ENCODE results near the gene GRM4. TPM values are rescaled to one million over a fixed set of nuclear protein-coding genes. Genes with fewer than 3 reads are reported as not detected.

GRM4 gene
- polyA plus RNA-seq, 1 experiment: 0.06 TPM

DNA sequence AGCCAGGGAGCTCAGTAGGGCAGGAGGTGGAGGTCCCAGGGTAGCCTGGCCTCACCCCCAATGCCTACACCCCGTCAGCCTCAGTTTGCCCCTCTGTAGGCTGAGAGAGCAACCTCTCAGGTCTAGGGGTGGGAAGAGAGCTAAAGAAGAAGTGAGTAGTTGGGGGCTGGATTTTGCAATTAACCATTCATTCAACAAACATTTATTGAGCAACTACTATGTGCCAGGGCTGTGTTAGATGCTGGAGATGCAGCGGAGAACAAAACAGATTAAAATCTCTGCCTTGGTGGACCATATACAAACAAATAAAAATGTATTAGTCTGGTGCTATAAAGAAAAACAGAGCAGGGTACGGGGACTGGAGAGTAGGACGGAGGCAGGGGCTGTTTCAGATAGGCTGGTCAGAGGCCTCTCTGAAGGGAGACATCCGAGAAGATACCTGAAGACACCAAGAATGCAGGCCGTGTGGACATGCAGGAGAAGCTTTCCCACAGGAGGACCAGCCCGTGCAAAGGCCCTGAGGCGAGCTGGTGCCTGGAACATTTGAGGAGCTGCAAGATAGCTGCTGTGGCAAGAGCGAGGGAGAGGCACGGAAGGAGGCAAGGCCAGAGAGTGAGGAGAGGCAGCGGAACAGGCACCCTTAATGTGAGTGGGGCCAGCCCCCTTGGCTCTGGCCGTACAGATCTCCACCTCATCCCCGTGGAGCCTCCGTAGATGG is 60.3 kb downstream of the GRM4 start:
- peaks cover 2% of the 10 kb centered on the region; the same call in 1 of the 2 replicates for H3K27me3 ChIP-seq (ENCODE audit: control insufficient read depth, insufficient read depth, low read length)
- no peaks in the 10 kb centered on the region for H3K36me3 ChIP-seq (ENCODE audit: control insufficient read depth, insufficient read depth, low read length)
- no peak for DNase-seq (ENCODE audit: low read depth)
- ChIA-PET CTCF (no interaction called here), POLR2A (no interaction called here)
- no peak overlapping the region for H3K4me3 ChIP-seq (ENCODE audit: low read depth, low read length)
- TF ChIP-seq, protein P1, sequence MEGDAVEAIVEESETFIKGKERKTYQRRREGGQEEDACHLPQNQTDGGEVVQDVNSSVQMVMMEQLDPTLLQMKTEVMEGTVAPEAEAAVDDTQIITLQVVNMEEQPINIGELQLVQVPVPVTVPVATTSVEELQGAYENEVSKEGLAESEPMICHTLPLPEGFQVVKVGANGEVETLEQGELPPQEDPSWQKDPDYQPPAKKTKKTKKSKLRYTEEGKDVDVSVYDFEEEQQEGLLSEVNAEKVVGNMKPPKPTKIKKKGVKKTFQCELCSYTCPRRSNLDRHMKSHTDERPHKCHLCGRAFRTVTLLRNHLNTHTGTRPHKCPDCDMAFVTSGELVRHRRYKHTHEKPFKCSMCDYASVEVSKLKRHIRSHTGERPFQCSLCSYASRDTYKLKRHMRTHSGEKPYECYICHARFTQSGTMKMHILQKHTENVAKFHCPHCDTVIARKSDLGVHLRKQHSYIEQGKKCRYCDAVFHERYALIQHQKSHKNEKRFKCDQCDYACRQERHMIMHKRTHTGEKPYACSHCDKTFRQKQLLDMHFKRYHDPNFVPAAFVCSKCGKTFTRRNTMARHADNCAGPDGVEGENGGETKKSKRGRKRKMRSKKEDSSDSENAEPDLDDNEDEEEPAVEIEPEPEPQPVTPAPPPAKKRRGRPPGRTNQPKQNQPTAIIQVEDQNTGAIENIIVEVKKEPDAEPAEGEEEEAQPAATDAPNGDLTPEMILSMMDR (IDR thresholded peaks at IDR 0.05; ENCODE audit: insufficient read depth, low read depth, low read length): no peak

DNA sequence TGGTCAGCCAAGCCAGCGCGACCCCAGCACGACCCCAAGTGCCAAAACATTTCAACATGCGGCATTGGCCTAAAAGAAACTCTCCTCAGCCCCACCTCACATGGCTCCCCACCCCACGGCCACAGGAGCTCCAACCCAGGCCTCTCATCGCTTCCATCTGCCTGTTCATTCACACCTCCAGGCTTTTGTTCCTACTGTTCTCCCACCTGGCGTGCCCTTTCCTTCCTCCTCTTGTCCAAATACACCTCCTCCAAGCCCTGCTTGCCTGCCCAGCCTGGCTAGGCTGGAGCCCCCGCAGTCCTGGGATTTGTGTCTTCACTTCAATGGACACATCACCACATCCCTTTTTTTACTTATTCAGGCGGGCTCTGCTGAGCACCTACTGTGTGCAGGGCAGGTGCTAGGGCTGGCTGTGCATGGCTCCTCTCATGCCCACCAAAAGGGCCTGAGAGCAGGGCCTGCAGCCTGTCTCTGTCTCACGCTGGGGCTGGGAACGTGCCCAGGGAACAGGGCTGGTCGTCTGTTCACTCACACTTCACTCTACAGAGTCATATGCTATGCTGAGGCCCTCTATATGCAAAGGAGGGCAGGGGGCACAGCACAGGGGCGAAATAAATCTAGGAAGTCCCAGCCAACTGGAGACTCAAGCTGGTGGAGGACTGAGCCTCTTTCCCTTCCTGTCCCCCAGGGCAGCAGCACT is 61.1 kb downstream of the GRM4 start:
- no peak overlapping the region for H3K4me3 ChIP-seq (ENCODE audit: low read depth, low read length)
- TF ChIP-seq, protein P1 (IDR thresholded peaks at IDR 0.05; ENCODE audit: insufficient read depth, low read depth, low read length): no peak
- ChIA-PET CTCF (no interaction called here), POLR2A (no interaction called here)
- DNase-seq (ENCODE audit: low read depth): no peak
- no peaks in the 10 kb centered on the region for H3K36me3 ChIP-seq (ENCODE audit: control insufficient read depth, insufficient read depth, low read length)
- no peaks in the 10 kb centered on the region; the same call in 1 of the 2 replicates for H3K27me3 ChIP-seq (ENCODE audit: control insufficient read depth, insufficient read depth, low read length)

DNA sequence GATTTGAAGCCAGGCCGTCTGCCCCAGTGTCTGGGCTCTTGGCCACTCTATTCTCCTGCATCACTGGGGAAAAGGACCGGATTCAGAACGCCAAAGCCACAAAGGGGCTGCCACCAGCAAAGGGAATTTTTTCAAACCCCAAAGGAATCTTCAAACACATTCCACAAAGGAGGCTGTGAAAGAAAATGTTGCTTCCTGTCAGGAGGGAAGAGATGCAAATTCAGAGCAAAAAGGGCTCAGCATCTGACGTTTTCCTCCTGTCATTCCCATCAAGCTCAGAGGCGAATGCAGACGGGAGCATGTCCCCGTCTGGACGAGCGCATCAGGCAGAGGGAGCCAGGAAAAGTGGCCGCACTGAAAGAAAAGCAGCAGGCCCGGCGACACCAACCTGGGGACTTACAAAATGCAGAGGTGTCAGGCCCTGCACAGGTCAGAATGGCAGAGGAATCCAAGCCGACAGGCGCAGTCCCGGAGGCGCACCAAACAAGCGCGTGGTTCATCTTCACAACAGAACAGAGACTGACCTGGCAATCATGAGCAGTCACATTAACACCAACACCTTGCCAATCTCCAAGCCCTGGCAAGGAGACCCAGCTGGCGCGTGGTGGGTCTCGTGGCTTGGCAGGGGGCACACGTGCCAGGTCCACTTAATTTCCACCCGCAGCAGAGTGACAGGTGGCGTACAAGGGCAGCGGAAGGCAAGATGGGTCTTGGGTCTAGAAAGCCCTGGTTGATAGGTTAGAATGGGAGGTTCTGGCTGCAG is 62.8 kb downstream of the GRM4 start:
- ChIA-PET CTCF (no interaction called here), POLR2A (no interaction called here)
- TF ChIP-seq, protein P1 (IDR thresholded peaks at IDR 0.05; ENCODE audit: insufficient read depth, low read depth, low read length): no peak
- Histone ChIP-seq H3K4me3 (ENCODE audit: low read depth, low read length) (no peak overlapping the region), H3K36me3 (ENCODE audit: control insufficient read depth, insufficient read depth, low read length) (no peaks in the 10 kb centered on the region), H3K27me3 (ENCODE audit: control insufficient read depth, insufficient read depth, low read length) (peaks cover 2% of the 10 kb centered on the region)
- no peak for DNase-seq (ENCODE audit: low read depth)

DNA sequence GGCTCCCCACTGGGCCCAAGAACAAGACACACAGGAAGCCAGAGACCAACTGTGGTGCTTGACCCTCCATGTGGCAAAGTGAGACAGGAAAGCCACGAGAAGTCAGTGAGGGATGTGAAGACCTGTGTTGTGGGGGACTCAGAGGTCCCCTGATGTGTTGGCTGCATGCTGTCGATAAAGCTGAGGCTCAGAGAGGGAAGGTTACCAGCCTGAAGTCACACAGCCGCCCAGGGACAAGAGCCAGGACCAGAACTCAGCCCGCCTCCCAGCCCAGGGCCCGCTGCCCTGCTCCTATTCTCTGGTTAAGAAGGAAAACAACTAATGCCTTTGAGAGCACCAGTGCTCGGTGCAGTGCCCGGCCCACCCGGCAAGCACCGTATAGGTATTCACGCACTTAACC is 63.5 kb downstream of the GRM4 start:
- TF ChIP-seq, protein P1 (IDR thresholded peaks at IDR 0.05; ENCODE audit: insufficient read depth, low read depth, low read length): no peak
- DNase-seq (ENCODE audit: low read depth): no peak
- Histone ChIP-seq H3K27me3 (ENCODE audit: control insufficient read depth, insufficient read depth, low read length) (peaks cover 2% of the 10 kb centered on the region), H3K4me3 (ENCODE audit: low read depth, low read length) (no peak overlapping the region), H3K36me3 (ENCODE audit: control insufficient read depth, insufficient read depth, low read length) (no peaks in the 10 kb centered on the region)
- ChIA-PET POLR2A (no interaction called here), CTCF (interaction anchor here (1.3 kb wide), 1 partner anchor 27 kb away, joined by 4 read pairs; no protein-coding TSS in a partner anchor)

DNA sequence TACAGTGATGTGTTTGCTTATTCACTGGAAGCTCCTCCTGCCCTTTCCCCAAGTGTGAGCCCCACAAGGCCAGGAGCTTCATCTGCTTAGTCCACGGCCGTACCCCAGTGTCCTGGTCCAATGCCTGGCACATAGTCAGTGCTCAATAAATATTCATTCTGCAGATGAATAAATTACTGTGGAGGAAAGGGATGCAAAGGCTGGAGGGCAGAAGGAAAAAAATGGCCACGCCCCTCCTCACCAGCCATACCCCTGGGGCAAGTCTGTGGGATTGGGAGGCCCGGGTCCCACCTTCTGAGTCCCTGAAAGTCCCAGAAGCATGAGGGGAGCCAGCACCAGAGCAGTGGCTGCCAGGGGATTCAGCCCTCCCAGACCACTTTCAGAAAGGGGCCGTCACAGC is 65.5 kb downstream of the GRM4 start:
- Histone ChIP-seq H3K27me3 (ENCODE audit: control insufficient read depth, insufficient read depth, low read length) (peaks cover 2% of the 10 kb centered on the region), H3K36me3 (ENCODE audit: control insufficient read depth, insufficient read depth, low read length) (no peaks in the 10 kb centered on the region), H3K4me3 (ENCODE audit: low read depth, low read length) (no peak overlapping the region)
- ChIA-PET CTCF (no interaction called here), POLR2A (no interaction called here)
- TF ChIP-seq, protein P1 (IDR thresholded peaks at IDR 0.05; ENCODE audit: insufficient read depth, low read depth, low read length): no peak
- DNase-seq (ENCODE audit: low read depth): no peak

Data from BJ (cell line).